GM12878 (cell line): ENCODE results near the gene COL4A2. TPM values are rescaled to one million over a fixed set of nuclear protein-coding genes. Genes with fewer than 3 reads are reported as not detected.

Experiments
- ATAC-seq: fragments of 200-7000 bp; cut with Tn5 transposase; 3 replicates; pipeline ENCODE4 v1.9.1; 2020; ENCODE audit warnings: mild to moderate bottlenecking, moderate library complexity
- BruUV-seq: library from RNA; stranded (reverse); fragments of 400-500 nt; replicated peaks from 2 replicates; lab custom pipeline; 2021; lab: Mats Ljungman, UMichigan
- CTCF ChIA-PET: fragments of 300-600 bp; sonication (Branson Sonifier 250); formaldehyde crosslinking; extraction: SDS; loops from one replicate; lab custom pipeline; 2021; ENCODE audit warnings: inconsistent platforms; lab: Yijun Ruan, JAX
- POLR2A ChIA-PET: fragments of 350-600 bp; formaldehyde crosslinking; extraction: SDS; loops from one replicate; lab custom pipeline; 2021; ENCODE audit warnings: inconsistent platforms; lab: Charles Lee
- RAD21 ChIA-PET: fragments of 300-600 bp; sonication (Branson Sonifier 250); formaldehyde crosslinking; loops from one replicate; lab custom pipeline; 2023; ENCODE audit warnings: antibody characterized with exemption; ENCODE audit not compliant: unreplicated experiment; lab: Charles Lee
- SMC1A ChIA-PET: fragments of 300-600 bp; sonication (Branson Sonifier 250); formaldehyde crosslinking; loops from one replicate; lab custom pipeline; 2023; ENCODE audit not compliant: unreplicated experiment, uncharacterized antibody; lab: Charles Lee
- DNase-seq: peaks from one replicate; pipeline ENCODE4 v3.0.0-alpha.2; 2011; ENCODE audit warnings: low read depth, low spot score
- FAIRE-seq: peaks from 3 replicates; lab custom pipeline; 2011; peaks lifted over from hg19 to GRCh38; lab: Jason Lieb, UNC
- H2AFZ ChIP-seq: 2 replicates; pipeline ENCODE4 v1.6.0; 2011; ENCODE audit warnings: low read depth, low read length, control low read depth; ENCODE audit not compliant: control insufficient read depth
- H3K27ac ChIP-seq: 2 replicates; pipeline ENCODE4 v1.5.1; 2011; ENCODE audit warnings: control low read depth; ENCODE audit not compliant: control insufficient read depth, insufficient read depth
- H3K27me3 ChIP-seq, 2 experiments: replicated peaks in 1 of 2; 2 replicates each; pipeline versions ENCODE4 v1.6.0 to v1.6.1; 2011; ENCODE audit warnings: low read length in 1 of 2; ENCODE audit not compliant: control insufficient read depth in 2 of 2, insufficient read depth in 2 of 2
- H3K36me3 ChIP-seq, 2 experiments: 2 replicates each; pipeline ENCODE4 v1.5.1; 2011; ENCODE audit warnings: low read length in 1 of 2; ENCODE audit not compliant: control insufficient read depth in 2 of 2, insufficient read depth in 2 of 2
- H3K4me1 ChIP-seq: 2 replicates; pipeline ENCODE4 v1.6.1; 2011; ENCODE audit warnings: mild to moderate bottlenecking, low read length, moderate library complexity, mixed read lengths; ENCODE audit not compliant: control insufficient read depth, insufficient read depth
- H3K4me2 ChIP-seq: 2 replicates; pipeline ENCODE4 v1.6.0; 2011; ENCODE audit warnings: control low read depth; ENCODE audit not compliant: control insufficient read depth, insufficient read depth
- H3K4me3 ChIP-seq: fragments of 200-600 bp; sonication (generic); 2 replicates; pipeline ENCODE4 v1.5.1; 2016
- H3K79me2 ChIP-seq: 2 replicates; pipeline ENCODE4 v1.6.0; 2011; ENCODE audit warnings: low read length; ENCODE audit not compliant: control insufficient read depth, insufficient read depth
- H3K9ac ChIP-seq: 2 replicates; pipeline ENCODE4 v1.8.0; 2011; ENCODE audit warnings: low read length, control low read depth, mixed read lengths; ENCODE audit not compliant: control insufficient read depth, insufficient read depth
- H3K9me3 ChIP-seq: replicated peaks from 3 replicates; pipeline ENCODE4 v1.5.1; 2011; ENCODE audit warnings: mild to moderate bottlenecking, low read length; ENCODE audit not compliant: control insufficient read depth, insufficient read depth
- H4K20me1 ChIP-seq: 2 replicates; pipeline ENCODE4 v1.6.0; 2011; ENCODE audit not compliant: control insufficient read depth, insufficient read depth
- CBFB ChIP-seq: IDR thresholded peaks from 2 replicates; pipeline ENCODE4 v1.6.1; 2016; ENCODE audit warnings: antibody characterized with exemption, low read depth
- CBX3 ChIP-seq: fragments of 200-600 bp; sonication (generic); IDR thresholded peaks from 2 replicates; pipeline ENCODE4 v1.6.1; 2016; ENCODE audit warnings: low read depth, borderline replicate concordance
- IKZF1 ChIP-seq: fragments of 450-650 bp; conservative IDR thresholded peaks from 2 replicates; pipeline ENCODE4 v1.6.1; 2017; ENCODE audit warnings: antibody characterized with exemption, mild to moderate bottlenecking
- LARP7 ChIP-seq: fragments of 450-650 bp; IDR thresholded peaks from 2 replicates; pipeline ENCODE4 v1.6.1; 2017; ENCODE audit warnings: mild to moderate bottlenecking
- MYB ChIP-seq: fragments of 150-350 bp; IDR thresholded peaks from 2 replicates; pipeline ENCODE4 v1.6.1; 2014; ENCODE audit warnings: mild to moderate bottlenecking, low read depth, low read length, borderline replicate concordance
- SKIL ChIP-seq: fragments of 450-650 bp; IDR thresholded peaks from 2 replicates; pipeline ENCODE4 v1.6.1; 2017; ENCODE audit warnings: mild to moderate bottlenecking, low read depth, inconsistent platforms; ENCODE audit not compliant: poor library complexity, severe bottlenecking
- ZNF384 ChIP-seq: IDR thresholded peaks from 2 replicates; pipeline ENCODE4 v1.6.1; 2012; ENCODE audit warnings: low read depth, mild to moderate bottlenecking, low read length, improper control_type of control experiment, borderline replicate concordance
- ZZZ3 ChIP-seq: IDR thresholded peaks from 2 replicates; pipeline ENCODE4 v1.6.1; 2011; ENCODE audit warnings: low read depth; ENCODE audit not compliant: control insufficient read depth, insufficient read length
- WGBS: methylation state at CpG from one replicate; pipeline ENCODE4 v1.1.6; 2016; ENCODE audit warnings: low lambda C conversion rate; ENCODE audit not compliant: insufficient replicate concordance, insufficient coverage; ENCODE audit errors: missing lambda C conversion rate; 5-methylcytosine and 5-hydroxymethylcytosine counted together
- in situ Hi-C: fragments of 300-500 bp; cut with MboI; formaldehyde crosslinking; loops from 9 replicates; pipeline ENCODE4 v1.14.3; 2018; ENCODE audit warnings: mixed read lengths
- intact Hi-C: fragments of 100-400 bp; cut with micrococcal nuclease; formaldehyde crosslinking; loops from one replicate; pipeline ENCODE4 v1.14.2; 2022; ENCODE audit not compliant: unreplicated experiment
- polyA plus RNA-seq, 11 experiments: library from polyadenylated mRNA; depleted of rRNA in 4 of 11; unstranded in 6 of 11; stranded (reverse) in 5 of 11; fragments of >200 nt; fragmentation: Nextera tagmentation in 4 of 11; fragmentation: Illumina TruSeq in 1 of 11; extraction: Ambion mirVana in 4 of 11; extraction: Trizol in 1 of 11; gene quantifications; 1 replicate in 1 of 11; 2 replicates in 10 of 11; pipeline versions ENCODE4 v1.2.1 to v1.2.3, GENCODE V29; 2011 to 2016; ENCODE audit warnings: inconsistent platforms in 2 of 11, missing spikeins in 2 of 11, low read depth in 1 of 11
- total RNA-seq, 4 experiments: library from RNA; depleted of rRNA in 3 of 4; stranded (reverse); fragments of >200 nt in 3 of 4; fragmentation: Illumina TruSeq in 1 of 4; extraction: Trizol in 1 of 4; gene quantifications; 2 replicates each; pipeline versions ENCODE4 v1.2.1 to v1.2.3, GENCODE V29; 2013 to 2021
- TF ChIP-seq, protein P1 (sequence below): IDR thresholded peaks from 2 replicates; pipeline ENCODE4 v1.6.1; 2011; ENCODE audit warnings: borderline replicate concordance, low read depth, mild to moderate bottlenecking, moderate library complexity, mixed read lengths, low read length; ENCODE audit not compliant: insufficient read depth; ENCODE audit errors: extremely low read length
- TF ChIP-seq, protein P2 (sequence below): fragments of 450-650 bp; IDR thresholded peaks from 2 replicates; pipeline ENCODE4 v1.6.1; 2016; ENCODE audit warnings: mild to moderate bottlenecking, moderate library complexity, borderline replicate concordance
- TF ChIP-seq, protein P3 (sequence below): fragments of 450-650 bp; IDR thresholded peaks from 2 replicates; pipeline ENCODE4 v1.6.1; 2018; ENCODE audit warnings: mild to moderate bottlenecking, low read depth, moderate library complexity; ENCODE audit not compliant: partially characterized antibody

COL4A2 gene
- total and polyA plus RNA-seq, 10 of the 15 experiments (the other 5 are each of a cell fraction or from before 2014, with no cell fraction given), result 0.16 to 1.6 (median 0.62) TPM; not detected in 3

DNA sequence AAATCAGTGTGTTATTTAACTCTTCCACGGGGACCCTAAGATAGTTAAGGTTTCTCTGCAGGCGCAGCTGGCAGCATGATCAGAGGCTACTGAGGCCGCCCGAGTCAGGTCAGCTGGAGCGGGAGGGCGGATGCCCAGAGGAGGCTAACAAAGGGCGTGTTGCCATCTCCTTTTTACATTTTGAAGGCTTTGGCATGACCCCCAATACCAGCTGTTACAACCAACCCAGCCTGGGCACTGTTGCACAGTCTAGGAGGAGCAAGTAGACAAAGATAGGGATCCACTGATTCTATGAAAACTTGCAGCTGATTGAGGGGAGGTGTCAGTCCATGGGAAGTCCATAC, 15.7 kb downstream of the COL4A2 start:
- in situ Hi-C loops, result no loop called here
- ChIA-PET POLR2A (no interaction called here), RAD21 (no interaction called here), SMC1A (interaction anchor here (0.9 to 1.3 kb wide), 2 partner anchors 89 to 121 kb away, joined by 3 read pairs; no protein-coding TSS in a partner anchor), CTCF (interaction anchor here (1.2 kb wide), 2 partner anchors 9 to 96 kb away, joined by 4 to 5 read pairs; no protein-coding TSS in a partner anchor)
- BruUV-seq, result no TSS peak
- ATAC-seq (no peak), DNase-seq (no peak), FAIRE-seq (no peak)
- H3K4me1 ChIP-seq, result no peaks in the 10 kb centered on the region
- H4K20me1 ChIP-seq, result no peaks in the 10 kb centered on the region
- WGBS, result 55% methylated on average over 7 of the region's 7 CpGs
- no peaks in the 10 kb centered on the region; a peak in 2 of 4 replicates for H3K27me3 ChIP-seq
- no peak overlapping the region for H3K27ac ChIP-seq
- no peaks in the 10 kb centered on the region for H3K9me3 ChIP-seq
- H3K9ac ChIP-seq, result no peak overlapping the region
- H2AFZ ChIP-seq, result no peak overlapping the region
- H3K4me3 ChIP-seq, result no peak overlapping the region
- intact Hi-C loops, result no loop called here
- no peak overlapping the region for H3K4me2 ChIP-seq
- H3K36me3 ChIP-seq, result no peaks in the 10 kb centered on the region
- H3K79me2 ChIP-seq, result no peaks in the 10 kb centered on the region
- TF ChIP-seq, protein P1, sequence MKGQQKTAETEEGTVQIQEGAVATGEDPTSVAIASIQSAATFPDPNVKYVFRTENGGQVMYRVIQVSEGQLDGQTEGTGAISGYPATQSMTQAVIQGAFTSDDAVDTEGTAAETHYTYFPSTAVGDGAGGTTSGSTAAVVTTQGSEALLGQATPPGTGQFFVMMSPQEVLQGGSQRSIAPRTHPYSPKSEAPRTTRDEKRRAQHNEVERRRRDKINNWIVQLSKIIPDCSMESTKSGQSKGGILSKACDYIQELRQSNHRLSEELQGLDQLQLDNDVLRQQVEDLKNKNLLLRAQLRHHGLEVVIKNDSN, result no peak
- TF ChIP-seq, protein P2, sequence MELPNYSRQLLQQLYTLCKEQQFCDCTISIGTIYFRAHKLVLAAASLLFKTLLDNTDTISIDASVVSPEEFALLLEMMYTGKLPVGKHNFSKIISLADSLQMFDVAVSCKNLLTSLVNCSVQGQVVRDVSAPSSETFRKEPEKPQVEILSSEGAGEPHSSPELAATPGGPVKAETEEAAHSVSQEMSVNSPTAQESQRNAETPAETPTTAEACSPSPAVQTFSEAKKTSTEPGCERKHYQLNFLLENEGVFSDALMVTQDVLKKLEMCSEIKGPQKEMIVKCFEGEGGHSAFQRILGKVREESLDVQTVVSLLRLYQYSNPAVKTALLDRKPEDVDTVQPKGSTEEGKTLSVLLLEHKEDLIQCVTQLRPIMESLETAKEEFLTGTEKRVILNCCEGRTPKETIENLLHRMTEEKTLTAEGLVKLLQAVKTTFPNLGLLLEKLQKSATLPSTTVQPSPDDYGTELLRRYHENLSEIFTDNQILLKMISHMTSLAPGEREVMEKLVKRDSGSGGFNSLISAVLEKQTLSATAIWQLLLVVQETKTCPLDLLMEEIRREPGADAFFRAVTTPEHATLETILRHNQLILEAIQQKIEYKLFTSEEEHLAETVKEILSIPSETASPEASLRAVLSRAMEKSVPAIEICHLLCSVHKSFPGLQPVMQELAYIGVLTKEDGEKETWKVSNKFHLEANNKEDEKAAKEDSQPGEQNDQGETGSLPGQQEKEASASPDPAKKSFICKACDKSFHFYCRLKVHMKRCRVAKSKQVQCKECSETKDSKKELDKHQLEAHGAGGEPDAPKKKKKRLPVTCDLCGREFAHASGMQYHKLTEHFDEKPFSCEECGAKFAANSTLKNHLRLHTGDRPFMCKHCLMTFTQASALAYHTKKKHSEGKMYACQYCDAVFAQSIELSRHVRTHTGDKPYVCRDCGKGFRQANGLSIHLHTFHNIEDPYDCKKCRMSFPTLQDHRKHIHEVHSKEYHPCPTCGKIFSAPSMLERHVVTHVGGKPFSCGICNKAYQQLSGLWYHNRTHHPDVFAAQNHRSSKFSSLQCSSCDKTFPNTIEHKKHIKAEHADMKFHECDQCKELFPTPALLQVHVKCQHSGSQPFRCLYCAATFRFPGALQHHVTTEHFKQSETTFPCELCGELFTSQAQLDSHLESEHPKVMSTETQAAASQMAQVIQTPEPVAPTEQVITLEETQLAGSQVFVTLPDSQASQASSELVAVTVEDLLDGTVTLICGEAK, result no peak
- TF ChIP-seq CBX3 (no peak), ZZZ3 (no peak), MYB (no peak), IKZF1 (no peak), ZNF384 (no peak), CBFB (no peak), SKIL (no peak), LARP7 (no peak)
- TF ChIP-seq, protein P3, sequence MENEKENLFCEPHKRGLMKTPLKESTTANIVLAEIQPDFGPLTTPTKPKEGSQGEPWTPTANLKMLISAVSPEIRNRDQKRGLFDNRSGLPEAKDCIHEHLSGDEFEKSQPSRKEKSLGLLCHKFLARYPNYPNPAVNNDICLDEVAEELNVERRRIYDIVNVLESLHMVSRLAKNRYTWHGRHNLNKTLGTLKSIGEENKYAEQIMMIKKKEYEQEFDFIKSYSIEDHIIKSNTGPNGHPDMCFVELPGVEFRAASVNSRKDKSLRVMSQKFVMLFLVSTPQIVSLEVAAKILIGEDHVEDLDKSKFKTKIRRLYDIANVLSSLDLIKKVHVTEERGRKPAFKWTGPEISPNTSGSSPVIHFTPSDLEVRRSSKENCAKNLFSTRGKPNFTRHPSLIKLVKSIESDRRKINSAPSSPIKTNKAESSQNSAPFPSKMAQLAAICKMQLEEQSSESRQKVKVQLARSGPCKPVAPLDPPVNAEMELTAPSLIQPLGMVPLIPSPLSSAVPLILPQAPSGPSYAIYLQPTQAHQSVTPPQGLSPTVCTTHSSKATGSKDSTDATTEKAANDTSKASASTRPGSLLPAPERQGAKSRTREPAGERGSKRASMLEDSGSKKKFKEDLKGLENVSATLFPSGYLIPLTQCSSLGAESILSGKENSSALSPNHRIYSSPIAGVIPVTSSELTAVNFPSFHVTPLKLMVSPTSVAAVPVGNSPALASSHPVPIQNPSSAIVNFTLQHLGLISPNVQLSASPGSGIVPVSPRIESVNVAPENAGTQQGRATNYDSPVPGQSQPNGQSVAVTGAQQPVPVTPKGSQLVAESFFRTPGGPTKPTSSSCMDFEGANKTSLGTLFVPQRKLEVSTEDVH, result no peak
